Endothelial cell of umbilical vein (primary cell): ENCODE results near the gene EFHD1. TPM values are rescaled to one million over a fixed set of nuclear protein-coding genes. Genes with fewer than 3 reads are reported as not detected.

ENCODE experiments used
- BruUV-seq: library from RNA; stranded (reverse); fragments of 400-500 nt; replicated peaks from 2 replicates; lab custom pipeline; 2021; lab: Mats Ljungman, UMichigan
- CTCF ChIA-PET: fragments of 300-600, 350-600 bp; sonication (Branson Sonifier 250); formaldehyde crosslinking; loops from one replicate; lab custom pipeline; 2021; ENCODE audit warnings: antibody characterized with exemption, inconsistent platforms; lab: Charles Lee
- POLR2A ChIA-PET: fragments of 300-600, 350-600 bp; sonication (Branson Sonifier 250); formaldehyde crosslinking; loops from one replicate; lab custom pipeline; 2021; ENCODE audit warnings: antibody characterized with exemption, inconsistent platforms; lab: Charles Lee
- DNase-seq: peaks from one replicate; pipeline ENCODE4 v3.0.0-alpha.2; 2011; ENCODE audit warnings: low read depth, low spot score
- FAIRE-seq: peaks from 2 replicates; lab custom pipeline; 2011; peaks lifted over from hg19 to GRCh38; lab: Jason Lieb, UNC
- H2AFZ ChIP-seq: 2 replicates; pipeline ENCODE4 v1.6.0; 2012; ENCODE audit warnings: low read depth, low read length, control low read depth, inconsistent platforms
- H3K27ac ChIP-seq: 2 replicates; pipeline ENCODE4 v1.5.1; 2011; ENCODE audit warnings: low read depth, mild to moderate bottlenecking, control low read depth, low read length, moderate library complexity; ENCODE audit not compliant: insufficient read depth
- H3K27me3 ChIP-seq, 2 experiments: 2 replicates each; pipeline versions ENCODE4 v1.6.0 to v1.6.1; 2011; ENCODE audit warnings: low read length in 2 of 2, mixed read lengths in 1 of 2; ENCODE audit not compliant: control insufficient read depth in 2 of 2, insufficient read depth in 2 of 2
- H3K36me3 ChIP-seq, 2 experiments: 2 replicates in 1 of 2; 3 replicates in 1 of 2; pipeline ENCODE4 v1.5.1; 2011; ENCODE audit warnings: low read length in 2 of 2, mild to moderate bottlenecking in 1 of 2, moderate library complexity in 1 of 2; ENCODE audit not compliant: control insufficient read depth in 2 of 2, insufficient read depth in 2 of 2; ENCODE audit errors: extremely low read depth in 1 of 2
- H3K4me1 ChIP-seq: 3 replicates; pipeline ENCODE4 v1.5.1; 2011; ENCODE audit warnings: mild to moderate bottlenecking, low read length; ENCODE audit not compliant: control insufficient read depth, insufficient read depth; ENCODE audit errors: extremely low read depth
- H3K4me2 ChIP-seq: 2 replicates; pipeline ENCODE4 v1.6.1; 2011; ENCODE audit warnings: low read length, control low read depth, mixed read lengths; ENCODE audit not compliant: insufficient read depth
- H3K4me3 ChIP-seq, 3 experiments: fragments of 200-600 bp in 1 of 3; sonication (generic), shearing (Covaris generic) in 1 of 3; replicated peaks in 1 of 3; 2 replicates each; pipeline ENCODE4 v1.5.1; 2011 to 2016; ENCODE audit warnings: control low read depth in 3 of 3, low read length in 3 of 3, mild to moderate bottlenecking in 2 of 3, inconsistent platforms in 1 of 3, low read depth in 1 of 3, moderate library complexity in 1 of 3; ENCODE audit not compliant: insufficient read depth in 1 of 3
- H3K79me2 ChIP-seq: 2 replicates; pipeline ENCODE4 v1.6.0; 2012; ENCODE audit warnings: low read length, inconsistent platforms; ENCODE audit not compliant: control insufficient read depth, insufficient read depth
- H3K9ac ChIP-seq: replicated peaks from 2 replicates; pipeline ENCODE3; 2011; ENCODE audit warnings: low read length, control low read depth; ENCODE audit not compliant: insufficient read depth; ENCODE audit errors: extremely low read depth
- H3K9me1 ChIP-seq: replicated peaks from 3 replicates; pipeline ENCODE4 v1.6.0; 2011; ENCODE audit warnings: mild to moderate bottlenecking, low read length; ENCODE audit not compliant: control insufficient read depth, insufficient read depth; ENCODE audit errors: extremely low read depth
- H3K9me3 ChIP-seq: replicated peaks from 2 replicates; pipeline ENCODE4 v1.5.1; 2012; ENCODE audit warnings: low read length, inconsistent platforms; ENCODE audit not compliant: control insufficient read depth, insufficient read depth
- H4K20me1 ChIP-seq: replicated peaks from 2 replicates; pipeline ENCODE3; 2011; ENCODE audit warnings: mild to moderate bottlenecking, low read length; ENCODE audit not compliant: control insufficient read depth, insufficient read depth; ENCODE audit errors: extremely low read depth
- CTCF ChIP-seq, 2 donors: IDR thresholded peaks; 1 replicate in 1 of 2; 2 replicates in 1 of 2; pipeline ENCODE4 v1.5.1; 2011; ENCODE audit warnings: low read length in 2 of 2, mild to moderate bottlenecking in 2 of 2, moderate library complexity in 2 of 2, control low read depth in 1 of 2, inconsistent platforms in 1 of 2, low read depth in 1 of 2; ENCODE audit not compliant: insufficient read depth in 1 of 2; ENCODE audit errors: extremely low read depth in 1 of 2
- EZH2 ChIP-seq: IDR thresholded peaks from 2 replicates; pipeline ENCODE4 v1.6.1; 2012; ENCODE audit warnings: borderline replicate concordance, low read depth, mild to moderate bottlenecking, moderate library complexity, low read length, inconsistent platforms; ENCODE audit not compliant: severe bottlenecking
- FOS ChIP-seq: IDR thresholded peaks from 2 replicates; pipeline ENCODE4 v1.6.1; 2011; ENCODE audit warnings: mild to moderate bottlenecking, low read length, moderate library complexity, borderline replicate concordance; ENCODE audit not compliant: insufficient read depth
- GATA2 ChIP-seq: IDR thresholded peaks from 2 replicates; pipeline ENCODE4 v1.7.0; 2011; ENCODE audit warnings: low read depth, mild to moderate bottlenecking, moderate library complexity, mixed read lengths, low read length; ENCODE audit not compliant: insufficient read length, insufficient read depth
- JUN ChIP-seq: IDR thresholded peaks from 2 replicates; pipeline ENCODE4 v1.6.1; 2011; ENCODE audit warnings: borderline replicate concordance, low read depth; ENCODE audit not compliant: insufficient read length, insufficient read depth
- MAX ChIP-seq: IDR thresholded peaks from 2 replicates; pipeline ENCODE4 v1.6.1; 2011; ENCODE audit not compliant: insufficient read depth, insufficient read length
- MYC ChIP-seq: IDR thresholded peaks from one replicate; pipeline ENCODE4 v1.6.1; 2011; ENCODE audit warnings: mild to moderate bottlenecking, low read depth, low read length
- POLR2A ChIP-seq: IDR thresholded peaks from 2 replicates; pipeline ENCODE4 v1.6.1; 2012; ENCODE audit warnings: low read depth, mild to moderate bottlenecking, control low read depth, low read length
- POLR2AphosphoS5 ChIP-seq: IDR thresholded peaks from 2 replicates; pipeline ENCODE4 v1.6.1; 2012; ENCODE audit warnings: low read depth, mild to moderate bottlenecking, control low read depth, low read length, moderate library complexity; ENCODE audit not compliant: insufficient read depth
- dilution Hi-C: fragments of 300-500 bp; cut with MboI; formaldehyde crosslinking; loops from one replicate; pipeline ENCODE4 v1.15.0; 2019; ENCODE audit warnings: low sequenced_read_pairs; ENCODE audit not compliant: extremely low pct_ligation_motif_present
- intact Hi-C: fragments of 100-400 bp; cut with micrococcal nuclease; formaldehyde crosslinking; loops from one replicate; pipeline ENCODE4 v1.10.0; 2022
- polyA plus RNA-seq, 4 experiments: library from polyadenylated mRNA; depleted of rRNA in 3 of 4; stranded (reverse) in 3 of 4; unstranded in 1 of 4; fragments of >200 nt; gene quantifications; 2 replicates each; pipeline versions ENCODE4 v1.2.1 to v1.2.3, GENCODE V29; 2011 to 2012; ENCODE audit warnings: missing spikeins in 1 of 4
- total RNA-seq: library from RNA; stranded (reverse); gene quantifications from 2 replicates; pipeline ENCODE4 v1.2.3, GENCODE V29; 2021

EFHD1 gene
- total and polyA plus RNA-seq, 2 donors (not counting 3 experiments of a cell fraction or from before 2014, with no cell fraction given): 0.18 TPM; not detected in 1

- intact Hi-C loops: no loop called here
- Histone ChIP-seq H3K27ac (no peak overlapping the region), H2AFZ (no peak overlapping the region), H3K79me2 (no peaks in the 10 kb centered on the region), H3K36me3 (no peaks in the 10 kb centered on the region), H3K4me1 (no peaks in the 10 kb centered on the region), H3K27me3 (no peaks in the 10 kb centered on the region), H3K9me1 (no peaks in the 10 kb centered on the region), H3K4me3 (no peak overlapping the region), H3K4me2 (no peak overlapping the region), H3K9ac (no peak overlapping the region), H3K9me3 (no peaks in the 10 kb centered on the region), H4K20me1 (no peaks in the 10 kb centered on the region)
- ChIA-PET POLR2A (no interaction called here), CTCF (no interaction called here)
- no TSS peak for BruUV-seq
- dilution Hi-C loops: no loop called here
- TF ChIP-seq GATA2 (no peak), CTCF (IDR thresholded peaks at IDR 0.05; ENCODE audit: extremely low read depth in 1 of 2, insufficient read depth in 1 of 2, low read depth in 1 of 2, low read length in 2 of 2) (no peak), MYC (no peak), JUN (no peak), POLR2A (no peak), EZH2 (no peak), MAX (no peak), FOS (no peak), POLR2AphosphoS5 (no peak)
- FAIRE-seq (no peak), DNase-seq (no peak)
Observed at GRCh38 chr2:232652505-232652851, 19.1 kb downstream of the EFHD1 start.
